ENCODE data around the gene HEBP2.

Gene HEBP2

DNA sequence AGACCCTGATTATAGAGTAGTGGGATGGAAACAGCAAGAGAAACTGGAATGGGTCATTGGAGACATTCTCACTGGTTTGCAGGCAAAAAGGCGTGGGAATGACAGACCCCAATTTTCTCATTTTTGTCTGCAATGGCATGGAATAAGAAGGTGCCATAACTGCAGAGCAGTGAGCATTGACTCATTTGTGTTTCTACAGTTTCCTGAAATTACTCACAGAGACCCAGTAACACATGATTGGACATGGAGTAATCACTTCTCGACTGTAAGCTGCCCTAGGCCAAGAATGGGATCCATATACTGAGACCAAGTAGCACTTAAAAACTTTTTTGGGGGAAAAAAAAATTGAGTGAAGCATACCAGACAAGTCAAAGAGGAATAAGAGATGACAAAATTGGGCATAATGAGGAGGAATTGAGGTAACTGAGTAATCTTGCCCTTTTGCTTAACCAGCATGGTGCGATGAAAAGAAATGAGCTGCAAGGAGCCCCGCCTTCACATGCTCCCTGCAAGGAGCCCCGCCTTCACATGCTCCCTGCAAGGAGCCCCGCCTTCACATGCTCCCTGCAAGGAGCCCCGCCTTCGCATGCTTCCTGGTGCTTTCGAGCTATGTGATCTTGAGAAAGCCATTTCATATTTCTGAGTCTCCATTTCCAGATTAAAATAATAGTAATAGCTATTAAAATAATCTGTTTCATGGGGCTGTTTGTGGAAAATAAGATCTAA is 51.1 kb downstream of the HEBP2 start:
- Histone ChIP-seq H3K27ac (no peak overlapping the region), H2AFZ (ENCODE audit: low read depth) (peak overlapping the region; percentile 41; the same call in 1 of the 2 replicates), H4K20me1 (ENCODE audit: insufficient read depth) (no peaks in the 10 kb centered on the region), H3K4me1 (ENCODE audit: low read depth, poor library complexity, severe bottlenecking) (no peaks in the 10 kb centered on the region), H3K9ac (no peak overlapping the region), H3K36me3 (ENCODE audit: insufficient read depth) (no peaks in the 10 kb centered on the region), H3K27me3 (ENCODE audit: insufficient read depth, low read depth) (no peaks in the 10 kb centered on the region), H3K4me3 (IDR thresholded peaks at IDR 0.05; ENCODE audit: insufficient read depth, low read depth, low read length) (no peak overlapping the region), H3K79me2 (ENCODE audit: insufficient read depth, low read depth) (no peaks in the 10 kb centered on the region), H3K4me2 (no peak overlapping the region)
- TF ChIP-seq, protein P1, sequence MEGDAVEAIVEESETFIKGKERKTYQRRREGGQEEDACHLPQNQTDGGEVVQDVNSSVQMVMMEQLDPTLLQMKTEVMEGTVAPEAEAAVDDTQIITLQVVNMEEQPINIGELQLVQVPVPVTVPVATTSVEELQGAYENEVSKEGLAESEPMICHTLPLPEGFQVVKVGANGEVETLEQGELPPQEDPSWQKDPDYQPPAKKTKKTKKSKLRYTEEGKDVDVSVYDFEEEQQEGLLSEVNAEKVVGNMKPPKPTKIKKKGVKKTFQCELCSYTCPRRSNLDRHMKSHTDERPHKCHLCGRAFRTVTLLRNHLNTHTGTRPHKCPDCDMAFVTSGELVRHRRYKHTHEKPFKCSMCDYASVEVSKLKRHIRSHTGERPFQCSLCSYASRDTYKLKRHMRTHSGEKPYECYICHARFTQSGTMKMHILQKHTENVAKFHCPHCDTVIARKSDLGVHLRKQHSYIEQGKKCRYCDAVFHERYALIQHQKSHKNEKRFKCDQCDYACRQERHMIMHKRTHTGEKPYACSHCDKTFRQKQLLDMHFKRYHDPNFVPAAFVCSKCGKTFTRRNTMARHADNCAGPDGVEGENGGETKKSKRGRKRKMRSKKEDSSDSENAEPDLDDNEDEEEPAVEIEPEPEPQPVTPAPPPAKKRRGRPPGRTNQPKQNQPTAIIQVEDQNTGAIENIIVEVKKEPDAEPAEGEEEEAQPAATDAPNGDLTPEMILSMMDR (conservative IDR thresholded peaks at IDR 0.05; ENCODE audit: low read depth, low read length), result no peak

DNA sequence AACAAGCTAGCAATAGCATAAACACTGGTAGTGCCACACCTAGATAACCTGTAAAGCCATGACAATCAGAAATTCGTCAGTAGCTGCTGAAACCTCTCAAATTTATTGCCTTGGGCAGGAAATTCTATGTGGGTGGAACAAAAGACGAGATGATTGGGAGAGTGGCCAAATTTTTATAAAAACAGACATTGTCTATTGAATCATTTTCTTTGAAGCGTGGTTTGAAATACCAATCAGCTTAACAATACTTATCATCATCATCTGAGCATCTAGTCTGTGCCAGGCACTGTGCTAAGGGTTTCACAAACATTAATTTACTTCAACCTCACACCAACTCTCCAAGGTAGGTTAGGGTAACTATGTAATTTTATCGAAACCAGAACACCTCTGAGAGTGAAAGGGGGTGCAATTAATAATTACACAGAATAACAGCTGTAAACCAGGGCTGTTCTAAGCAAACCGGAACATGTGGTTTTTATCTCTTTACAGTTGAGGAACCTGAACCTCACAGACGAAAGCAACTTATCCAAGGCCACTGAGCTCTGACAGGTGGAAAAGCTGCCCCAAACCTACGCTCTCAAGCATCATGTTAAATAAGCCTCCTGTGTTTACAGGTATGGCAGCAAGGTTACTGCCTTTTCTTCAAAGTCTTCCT is 51.9 kb downstream of the HEBP2 start:
- Histone ChIP-seq H3K4me3 (IDR thresholded peaks at IDR 0.05; ENCODE audit: insufficient read depth, low read depth, low read length) (no peak overlapping the region), H3K9ac (no peak overlapping the region), H2AFZ (ENCODE audit: low read depth) (peak overlapping the region; percentile 41), H3K27me3 (ENCODE audit: insufficient read depth, low read depth) (no peaks in the 10 kb centered on the region), H3K36me3 (ENCODE audit: insufficient read depth) (no peaks in the 10 kb centered on the region), H3K4me1 (ENCODE audit: low read depth, poor library complexity, severe bottlenecking) (no peaks in the 10 kb centered on the region), H3K4me2 (no peak overlapping the region), H3K79me2 (ENCODE audit: insufficient read depth, low read depth) (no peaks in the 10 kb centered on the region), H3K27ac (no peak overlapping the region), H4K20me1 (ENCODE audit: insufficient read depth) (no peaks in the 10 kb centered on the region)
- TF ChIP-seq, protein P1 (conservative IDR thresholded peaks at IDR 0.05; ENCODE audit: low read depth, low read length), result no peak

DNA sequence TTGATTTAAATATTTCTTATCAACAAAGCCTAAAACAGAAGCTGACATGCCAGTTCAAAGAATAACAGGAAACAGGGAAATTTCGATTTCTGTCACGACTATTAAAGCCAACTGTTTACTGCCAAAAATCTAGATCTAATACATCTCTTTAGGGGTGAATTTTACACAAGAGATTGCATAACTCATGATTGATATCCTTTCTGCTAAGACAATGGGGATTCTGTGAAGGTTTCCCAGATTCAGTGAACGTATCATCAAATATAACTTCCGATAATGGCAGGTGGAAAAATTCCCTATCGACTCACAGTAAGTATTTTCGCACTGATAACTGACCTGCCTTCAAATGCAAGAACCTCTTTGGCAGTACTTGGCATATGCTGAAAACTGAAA is 52.4 kb downstream of the HEBP2 start:
- H3K27me3 ChIP-seq (ENCODE audit: insufficient read depth, low read depth), result no peaks in the 10 kb centered on the region
- no peaks in the 10 kb centered on the region for H3K4me1 ChIP-seq (ENCODE audit: low read depth, poor library complexity, severe bottlenecking)
- TF ChIP-seq, protein P1 (conservative IDR thresholded peaks at IDR 0.05; ENCODE audit: low read depth, low read length), result no peak
- H4K20me1 ChIP-seq (ENCODE audit: insufficient read depth), result no peaks in the 10 kb centered on the region
- H3K27ac ChIP-seq, result no peak overlapping the region
- no peak overlapping the region for H3K4me3 ChIP-seq (IDR thresholded peaks at IDR 0.05; ENCODE audit: insufficient read depth, low read depth, low read length)
- no peak overlapping the region for H3K4me2 ChIP-seq
- H3K9ac ChIP-seq, result no peak overlapping the region
- H2AFZ ChIP-seq (ENCODE audit: low read depth), result no peak overlapping the region
- H3K79me2 ChIP-seq (ENCODE audit: insufficient read depth, low read depth), result no peaks in the 10 kb centered on the region
- no peaks in the 10 kb centered on the region for H3K36me3 ChIP-seq (ENCODE audit: insufficient read depth)

DNA sequence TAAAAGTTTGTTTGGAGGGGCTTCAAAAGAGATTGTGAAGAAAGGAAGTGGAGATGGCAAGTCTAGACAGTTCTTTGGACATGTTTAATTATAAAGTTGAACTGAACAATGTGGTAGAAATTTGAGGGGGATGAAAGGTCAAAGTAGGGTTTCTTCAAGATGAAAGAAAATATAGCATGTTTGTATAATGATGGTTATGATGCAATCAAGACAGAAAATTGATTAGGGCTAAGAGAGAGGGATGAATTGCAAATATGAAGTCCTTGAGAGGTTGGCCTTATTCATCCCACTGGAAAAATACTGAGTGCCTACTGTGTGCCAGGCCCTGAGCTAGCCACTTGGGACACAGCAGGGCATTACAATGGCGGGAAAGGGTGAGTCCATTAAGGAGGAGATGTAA is 57.6 kb downstream of the HEBP2 start:
- Histone ChIP-seq H3K27me3 (ENCODE audit: insufficient read depth, low read depth) (no peaks in the 10 kb centered on the region), H4K20me1 (ENCODE audit: insufficient read depth) (no peaks in the 10 kb centered on the region), H3K27ac (no peak overlapping the region), H3K79me2 (ENCODE audit: insufficient read depth, low read depth) (no peaks in the 10 kb centered on the region), H3K36me3 (ENCODE audit: insufficient read depth) (no peaks in the 10 kb centered on the region), H2AFZ (ENCODE audit: low read depth) (no peak overlapping the region), H3K9ac (no peak overlapping the region), H3K4me3 (IDR thresholded peaks at IDR 0.05; ENCODE audit: insufficient read depth, low read depth, low read length) (no peak overlapping the region), H3K4me1 (ENCODE audit: low read depth, poor library complexity, severe bottlenecking) (no peaks in the 10 kb centered on the region), H3K4me2 (no peak overlapping the region)
- TF ChIP-seq, protein P1 (conservative IDR thresholded peaks at IDR 0.05; ENCODE audit: low read depth, low read length), result no peak
